Skeletal muscle cell (primary cell): ENCODE measurements around the gene INSM1.

Experiments used
- DNase-seq: peaks from one replicate; pipeline ENCODE4 v3.0.0-alpha.2; 2010; ENCODE audit warnings: low read depth
- H3K4me3 ChIP-seq: 2 replicates; pipeline ENCODE4 v1.5.1; 2011; ENCODE audit warnings: low read depth, mild to moderate bottlenecking, control low read depth, low read length, moderate library complexity

The INSM1 gene

DNA sequence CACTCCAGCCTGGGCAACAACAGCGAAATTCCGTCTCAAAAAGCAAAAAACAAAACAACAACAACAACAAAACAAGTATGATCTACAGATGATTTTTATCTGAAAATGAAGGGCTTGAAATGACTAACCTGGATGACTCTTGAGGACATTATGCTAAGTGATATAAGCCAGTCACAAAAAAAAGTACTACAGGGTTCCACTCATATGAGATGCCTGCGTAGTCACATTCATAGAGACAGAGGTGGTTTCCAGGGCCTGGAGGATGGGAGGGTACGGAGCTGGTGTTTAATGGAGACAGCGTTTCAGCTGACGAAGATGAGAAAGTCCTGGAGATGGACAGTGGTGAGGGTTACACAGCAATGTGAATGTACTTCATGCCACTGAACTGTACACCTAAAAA lies 8.3 kb upstream of the INSM1 start:
- DNase-seq: no peak
- H3K4me3 ChIP-seq: no peak overlapping the region

DNA sequence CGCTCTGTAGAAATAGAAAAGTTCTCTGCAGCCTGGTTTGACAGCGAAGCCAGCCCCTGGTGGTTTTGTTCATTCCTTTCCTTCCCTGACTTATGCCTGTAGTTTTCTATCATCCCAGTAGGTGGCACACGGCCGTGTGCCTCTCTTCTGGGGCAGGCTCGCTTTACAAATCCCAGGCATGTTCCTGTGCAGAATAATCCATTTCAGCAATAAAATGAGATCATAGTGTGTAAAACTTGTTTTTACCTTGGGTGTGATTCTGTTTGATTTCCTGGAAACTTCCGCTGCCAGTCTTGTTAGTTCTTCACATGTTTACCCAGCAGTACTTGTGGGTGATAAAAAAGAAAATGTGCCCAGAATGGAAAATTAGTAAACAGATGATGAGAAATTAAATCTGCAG lies 7.4 kb upstream of the INSM1 start:
- H3K4me3 ChIP-seq: no peak overlapping the region
- peak; percentile 27 for DNase-seq

DNA sequence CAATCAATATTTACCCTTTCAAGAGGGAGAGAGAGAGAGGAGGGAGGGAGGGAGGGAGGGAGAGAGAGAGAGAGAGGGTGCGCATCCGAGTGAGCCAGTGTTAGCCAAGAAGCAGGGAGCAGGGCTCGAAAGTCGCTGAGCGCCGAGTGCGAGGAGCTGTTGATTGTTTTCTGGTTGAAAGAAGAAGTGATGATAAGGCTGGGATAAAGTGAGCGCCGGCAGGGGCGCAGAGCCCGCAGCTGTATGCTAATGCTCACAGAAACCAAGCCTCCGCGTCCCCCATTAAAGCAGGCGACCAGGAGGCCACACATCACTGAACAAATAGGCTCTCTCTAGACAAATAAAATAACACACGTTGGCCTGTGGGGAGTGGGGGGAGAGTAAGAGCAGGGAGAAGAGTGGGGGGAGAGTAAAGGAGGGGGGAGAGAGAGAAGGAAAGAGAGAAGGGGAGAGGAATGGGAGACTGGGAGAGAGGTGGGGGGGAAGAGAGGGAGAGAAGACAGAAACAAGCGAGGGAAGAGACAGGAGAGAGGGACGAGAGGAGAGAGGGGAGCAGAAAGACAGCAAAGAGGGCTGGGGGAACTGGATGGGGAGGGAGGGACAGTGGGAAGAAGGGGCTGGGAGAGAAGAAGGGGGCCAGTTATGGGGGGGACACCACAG lies 5.0 kb upstream of the INSM1 start:
- no peak overlapping the region for H3K4me3 ChIP-seq
- no peak for DNase-seq

DNA sequence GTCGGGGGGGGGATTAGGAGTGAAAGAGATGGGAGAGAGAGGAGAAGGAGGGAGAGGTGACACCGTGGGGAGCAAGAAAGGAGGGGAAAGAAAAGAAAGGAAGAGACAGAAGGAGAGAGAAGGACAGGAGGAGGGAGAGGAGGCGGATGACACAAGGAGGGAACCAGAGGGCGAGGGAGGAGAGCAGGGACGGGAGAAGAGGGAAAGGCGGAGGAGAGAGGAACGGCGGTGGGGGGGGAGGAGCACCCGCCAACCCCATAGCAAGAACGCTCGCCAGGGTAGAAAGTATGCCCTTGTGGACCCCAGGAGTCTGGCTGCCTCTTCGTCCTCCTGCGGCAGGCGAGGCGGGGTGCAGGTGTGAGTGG lies 4.5 kb upstream of the INSM1 start:
- no peak overlapping the region for H3K4me3 ChIP-seq

DNA sequence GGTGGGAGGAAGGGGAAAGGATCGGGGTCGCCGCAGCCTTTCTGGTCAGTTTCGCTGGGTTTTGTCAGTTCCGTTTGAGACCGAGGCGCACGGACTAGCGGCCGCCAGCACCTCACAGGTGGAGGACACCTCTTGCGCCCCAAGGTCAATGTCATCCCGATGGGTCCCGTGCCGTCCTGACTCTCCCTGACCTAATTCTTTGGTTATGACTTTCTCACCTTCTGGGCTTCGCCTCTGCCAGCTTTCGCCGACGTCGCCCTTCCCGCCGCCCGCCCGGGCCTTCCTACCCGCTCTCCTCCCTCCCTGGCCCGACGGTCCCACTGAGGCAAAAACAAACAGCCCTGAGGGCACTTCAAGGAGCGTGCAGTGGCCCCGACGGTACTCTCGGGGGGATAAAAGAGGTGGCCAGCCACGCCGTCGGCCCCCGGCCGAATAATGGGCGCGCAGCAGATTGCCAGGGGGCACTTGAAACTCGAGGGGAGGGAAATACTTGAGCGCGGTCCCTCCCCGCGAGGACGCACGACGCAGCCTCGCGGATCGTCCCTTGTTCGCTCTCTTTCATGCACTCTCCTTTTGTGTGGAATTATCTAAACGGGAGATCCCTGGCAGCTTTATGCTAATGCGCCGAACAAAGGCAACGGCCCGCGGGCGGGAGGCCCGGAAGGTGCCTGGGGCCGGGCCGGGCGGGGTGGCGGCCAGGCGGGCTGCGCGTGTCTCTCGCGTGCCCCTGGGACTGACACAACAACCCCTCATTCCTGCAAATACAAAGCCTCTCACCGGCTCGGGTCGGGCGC lies 3.9 kb upstream of the INSM1 start:
- DNase-seq: no peak

More for the DNA sequence above, 4.5 kb upstream of the INSM1 start:
- no peak for DNase-seq

DNA sequence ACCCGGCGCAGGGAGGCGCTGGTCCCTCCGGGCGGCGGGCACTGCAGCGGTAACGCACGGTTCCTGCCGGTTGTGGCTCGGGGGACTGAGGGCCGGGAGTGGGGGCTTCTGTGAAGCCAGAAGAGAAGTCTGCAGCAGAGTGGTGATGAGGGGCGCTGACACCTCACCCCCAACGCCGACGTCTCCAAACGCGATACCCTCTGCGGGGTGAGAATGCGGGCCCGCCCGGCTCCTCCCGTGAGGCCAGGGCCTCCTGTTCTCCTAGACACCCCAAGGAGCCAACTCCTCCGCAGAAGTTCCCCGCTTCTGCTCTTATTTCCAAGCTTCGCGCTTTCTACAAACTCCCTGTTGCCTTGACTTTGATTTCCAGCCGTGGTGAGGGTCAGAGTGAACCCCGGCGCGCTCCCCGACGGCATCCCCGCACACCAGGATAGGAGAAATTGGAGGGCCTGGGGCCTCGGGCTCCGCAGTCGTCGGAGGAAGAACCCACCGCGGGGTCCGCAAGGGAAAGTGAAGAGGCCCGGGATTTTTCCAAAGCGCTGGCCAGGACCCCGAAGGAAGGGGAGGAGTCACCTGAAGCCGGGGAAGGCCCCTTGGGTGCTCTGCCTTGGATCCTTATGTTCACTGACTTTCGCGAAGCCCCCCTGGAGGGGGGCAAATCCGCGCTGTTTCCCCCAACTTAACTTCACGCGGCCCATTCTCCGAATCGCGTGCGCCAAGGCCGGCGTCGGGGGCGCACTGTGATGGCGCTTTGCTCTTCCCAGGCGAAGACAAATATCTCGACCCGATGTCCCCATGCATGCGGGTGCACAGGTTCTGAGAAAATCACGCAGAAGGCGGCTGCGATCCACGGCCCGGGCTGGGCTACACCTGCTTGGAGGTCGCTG lies 3.1 kb upstream of the INSM1 start:
- H3K4me3 ChIP-seq: no peak overlapping the region
- DNase-seq: no peak

More for the DNA sequence above, 3.9 kb upstream of the INSM1 start:
- H3K4me3 ChIP-seq: no peak overlapping the region

DNA sequence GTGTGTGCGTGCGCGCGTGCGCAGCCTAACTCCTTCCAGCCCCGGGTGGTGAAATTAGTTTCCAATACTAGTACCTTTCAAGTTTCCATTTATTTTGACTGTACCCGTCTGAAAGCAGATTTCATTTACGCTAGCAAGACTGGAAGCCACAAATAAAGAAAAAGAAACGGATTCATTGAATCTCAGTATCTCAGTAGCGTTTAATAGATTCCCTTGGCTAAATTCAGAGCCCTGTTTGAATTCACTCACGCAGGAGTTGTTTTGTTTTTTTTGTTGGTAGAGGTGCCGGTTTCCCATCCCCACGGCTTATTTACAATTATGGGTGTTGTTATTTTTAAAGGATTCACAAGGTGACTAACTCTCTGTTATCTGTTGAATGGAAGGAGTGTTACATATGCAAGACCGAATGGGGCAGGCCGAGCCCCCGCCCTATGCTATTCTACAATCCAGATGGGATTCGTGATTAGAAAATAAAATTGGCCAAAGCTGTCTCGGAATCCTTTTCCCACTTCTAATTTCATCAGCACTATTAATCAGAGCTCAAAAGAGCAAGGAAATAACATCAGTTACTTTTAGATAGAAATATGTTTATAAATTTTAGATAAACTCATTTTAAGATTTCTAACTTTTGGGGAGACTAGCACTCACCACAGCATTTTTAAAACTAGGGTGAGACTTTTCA lies 2.3 kb upstream of the INSM1 start:
- DNase-seq: no peak
- H3K4me3 ChIP-seq: no peak overlapping the region

DNA sequence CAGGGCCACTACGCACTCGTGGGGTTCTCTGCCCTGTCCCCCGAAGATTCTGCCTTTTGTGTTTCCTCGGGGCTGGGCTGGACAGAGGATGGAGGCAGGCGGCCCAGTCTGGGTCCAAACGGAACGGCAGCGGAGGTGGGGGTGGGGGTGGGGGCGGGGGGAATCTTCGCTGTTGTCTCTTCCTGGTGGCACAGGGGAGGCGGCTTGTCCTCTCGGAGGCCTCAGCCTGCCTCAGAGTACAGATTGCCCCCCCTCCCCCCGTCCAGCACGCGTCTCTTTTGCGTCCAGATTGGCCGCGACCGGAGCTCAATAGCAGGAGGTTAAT lies 1.4 kb upstream of the INSM1 start:
- H3K4me3 ChIP-seq: no peak overlapping the region
- DNase-seq: no peak

DNA sequence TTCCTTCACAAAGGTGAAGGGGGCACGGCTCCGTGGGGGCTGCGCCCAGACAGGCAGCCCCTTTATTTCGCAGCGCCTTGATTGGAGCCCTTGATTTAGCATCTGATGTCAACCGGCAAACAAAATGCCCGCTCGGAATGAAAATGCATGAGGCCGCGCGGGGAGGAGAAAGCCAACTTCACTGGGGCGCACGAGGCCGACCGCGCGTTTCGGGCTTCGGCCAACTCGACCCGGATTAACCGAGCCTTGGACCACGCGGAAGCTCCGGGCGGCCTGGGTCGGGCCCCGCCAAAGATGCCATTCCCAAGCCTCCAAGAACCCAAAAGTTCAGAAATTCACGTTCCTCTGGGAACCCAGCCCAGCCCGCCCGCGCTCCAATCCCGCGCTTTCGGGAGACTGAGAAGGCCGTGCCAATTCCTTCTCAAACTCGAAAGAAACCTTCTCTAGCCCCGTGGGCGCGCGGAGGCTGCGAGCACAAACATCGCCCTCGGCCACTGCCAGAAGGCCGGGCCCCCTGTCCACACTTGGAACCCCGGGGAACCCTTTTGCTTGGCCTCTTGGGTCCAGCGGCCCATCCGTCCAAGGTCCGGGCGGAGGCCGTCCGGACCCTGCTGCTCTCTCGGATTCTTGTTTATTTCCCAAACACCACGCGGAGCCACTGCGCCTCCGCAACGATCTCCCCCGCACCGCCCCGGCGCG lies 879 bp upstream of the INSM1 start:
- no peak overlapping the region for H3K4me3 ChIP-seq
- DNase-seq: no peak

DNA sequence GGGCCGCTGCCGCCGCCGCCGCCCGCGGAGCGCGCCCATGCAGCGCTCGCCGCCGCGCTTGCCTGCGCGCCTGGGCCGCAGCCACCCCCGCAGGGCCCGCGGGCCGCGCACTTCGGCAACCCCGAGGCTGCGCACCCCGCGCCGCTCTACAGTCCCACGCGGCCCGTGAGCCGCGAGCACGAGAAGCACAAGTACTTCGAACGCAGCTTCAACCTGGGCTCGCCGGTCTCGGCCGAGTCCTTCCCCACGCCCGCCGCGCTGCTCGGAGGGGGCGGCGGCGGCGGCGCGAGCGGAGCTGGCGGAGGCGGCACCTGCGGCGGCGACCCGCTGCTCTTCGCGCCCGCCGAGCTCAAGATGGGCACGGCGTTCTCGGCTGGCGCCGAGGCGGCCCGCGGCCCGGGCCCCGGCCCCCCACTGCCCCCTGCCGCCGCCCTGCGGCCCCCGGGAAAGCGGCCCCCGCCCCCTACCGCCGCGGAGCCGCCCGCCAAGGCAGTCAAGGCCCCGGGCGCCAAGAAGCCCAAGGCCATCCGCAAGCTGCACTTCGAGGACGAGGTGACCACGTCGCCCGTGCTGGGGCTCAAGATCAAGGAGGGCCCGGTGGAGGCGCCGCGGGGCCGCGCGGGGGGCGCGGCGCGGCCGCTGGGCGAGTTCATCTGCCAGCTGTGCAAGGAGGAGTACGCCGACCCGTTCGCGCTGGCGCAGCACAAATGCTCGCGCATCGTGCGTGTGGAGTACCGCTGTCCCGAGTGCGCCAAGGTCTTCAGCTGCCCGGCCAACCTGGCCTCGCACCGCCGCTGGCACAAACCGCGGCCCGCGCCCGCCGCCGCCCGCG lies 730 bp downstream of the INSM1 start:
- H3K4me3 ChIP-seq: peak overlapping the region; percentile 18
- DNase-seq: no peak

DNA sequence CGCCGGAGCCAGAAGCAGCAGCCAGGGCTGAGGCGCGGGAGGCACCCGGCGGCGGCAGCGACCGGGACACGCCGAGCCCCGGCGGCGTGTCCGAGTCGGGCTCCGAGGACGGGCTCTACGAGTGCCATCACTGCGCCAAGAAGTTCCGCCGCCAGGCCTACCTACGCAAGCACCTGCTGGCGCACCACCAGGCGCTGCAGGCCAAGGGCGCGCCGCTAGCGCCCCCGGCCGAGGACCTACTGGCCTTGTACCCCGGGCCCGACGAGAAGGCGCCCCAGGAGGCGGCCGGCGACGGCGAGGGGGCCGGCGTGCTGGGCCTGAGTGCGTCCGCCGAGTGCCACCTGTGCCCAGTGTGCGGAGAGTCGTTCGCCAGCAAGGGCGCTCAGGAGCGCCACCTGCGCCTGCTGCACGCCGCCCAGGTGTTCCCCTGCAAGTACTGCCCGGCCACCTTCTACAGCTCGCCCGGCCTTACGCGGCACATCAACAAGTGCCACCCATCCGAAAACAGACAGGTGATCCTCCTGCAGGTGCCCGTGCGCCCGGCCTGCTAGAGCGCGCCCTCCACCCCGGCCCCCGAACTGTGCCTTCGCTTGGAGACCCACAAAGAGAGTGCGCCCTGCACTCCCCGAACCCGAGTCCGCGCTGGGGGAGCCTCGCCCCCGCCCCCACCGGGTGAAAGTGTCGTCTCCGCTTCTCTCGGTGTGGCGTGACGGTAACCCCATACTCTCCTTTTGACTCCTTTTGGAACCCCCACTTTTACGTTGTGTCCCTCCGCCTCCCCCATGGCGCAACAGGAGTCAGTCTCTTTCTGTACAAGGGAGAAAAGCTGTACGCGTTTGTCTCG lies 1.6 kb downstream of the INSM1 start:
- no peak overlapping the region for H3K4me3 ChIP-seq

DNA sequence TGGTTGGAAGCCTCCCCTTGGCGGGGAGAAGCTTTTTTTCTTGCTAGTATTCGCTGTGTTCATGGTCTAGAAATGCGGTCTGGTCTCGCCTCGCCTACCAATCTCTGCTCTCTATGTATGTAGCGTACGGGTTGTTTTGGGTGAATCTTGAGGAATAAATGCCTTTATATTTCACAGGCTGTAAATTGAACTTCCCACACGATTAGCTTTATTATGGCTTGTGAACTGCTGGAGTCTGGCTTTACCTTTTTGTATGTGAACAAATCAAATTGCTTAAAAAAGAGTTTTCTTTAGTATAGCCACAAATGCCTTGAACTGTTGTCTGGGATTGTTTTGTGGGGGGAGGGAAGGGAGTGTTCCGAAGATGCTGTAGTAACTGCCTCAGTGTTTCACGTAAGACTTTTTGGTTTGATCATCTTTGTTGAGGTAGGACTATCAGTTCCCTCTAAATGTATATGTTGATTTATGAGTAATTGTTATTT lies 2.2 kb downstream of the INSM1 start:
- H3K4me3 ChIP-seq: no peak overlapping the region
- DNase-seq: no peak

More for the DNA sequence above, 1.6 kb downstream of the INSM1 start:
- no peak for DNase-seq

DNA sequence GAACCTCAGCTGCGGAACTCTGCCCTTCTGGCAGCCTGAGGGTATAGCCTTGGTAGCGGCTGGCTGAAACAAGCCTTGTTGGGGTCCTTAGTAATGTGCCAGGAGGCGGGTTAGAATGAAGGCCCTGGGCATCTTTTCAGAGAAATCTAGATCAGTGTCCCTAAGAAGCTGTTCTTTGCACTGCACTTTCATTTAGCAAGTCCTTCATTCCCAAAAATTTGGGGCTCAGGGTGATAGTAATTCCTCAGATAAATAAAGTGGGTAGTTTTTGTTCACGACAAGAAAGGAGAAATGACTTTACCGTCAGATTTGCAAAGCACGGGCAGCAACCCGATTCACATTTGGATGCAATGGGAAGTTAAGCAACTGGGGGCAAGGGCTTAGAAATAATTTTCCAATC lies 3.2 kb downstream of the INSM1 start:
- no peak for DNase-seq
- H3K4me3 ChIP-seq: no peak overlapping the region

DNA sequence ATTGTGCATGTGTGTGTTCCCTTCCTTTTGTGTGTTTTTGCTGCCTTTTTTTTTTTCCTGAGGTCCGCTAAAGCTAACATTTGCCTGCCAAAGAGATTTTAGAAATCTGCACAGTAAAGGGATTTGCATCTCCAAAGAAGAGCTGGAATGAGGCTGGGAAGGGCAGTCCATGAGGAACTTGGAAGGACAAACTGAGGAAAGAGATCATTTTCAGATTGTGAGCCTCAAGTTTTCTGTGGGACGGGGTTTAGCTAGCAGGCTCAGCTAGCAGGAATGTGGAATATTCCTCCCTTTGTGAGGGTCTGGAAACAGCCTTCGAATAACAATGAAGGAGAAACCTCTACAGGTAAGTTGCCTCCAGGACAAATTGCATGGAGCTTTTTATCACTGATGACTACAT lies 3.8 kb downstream of the INSM1 start:
- no peak for DNase-seq
- no peak overlapping the region for H3K4me3 ChIP-seq

DNA sequence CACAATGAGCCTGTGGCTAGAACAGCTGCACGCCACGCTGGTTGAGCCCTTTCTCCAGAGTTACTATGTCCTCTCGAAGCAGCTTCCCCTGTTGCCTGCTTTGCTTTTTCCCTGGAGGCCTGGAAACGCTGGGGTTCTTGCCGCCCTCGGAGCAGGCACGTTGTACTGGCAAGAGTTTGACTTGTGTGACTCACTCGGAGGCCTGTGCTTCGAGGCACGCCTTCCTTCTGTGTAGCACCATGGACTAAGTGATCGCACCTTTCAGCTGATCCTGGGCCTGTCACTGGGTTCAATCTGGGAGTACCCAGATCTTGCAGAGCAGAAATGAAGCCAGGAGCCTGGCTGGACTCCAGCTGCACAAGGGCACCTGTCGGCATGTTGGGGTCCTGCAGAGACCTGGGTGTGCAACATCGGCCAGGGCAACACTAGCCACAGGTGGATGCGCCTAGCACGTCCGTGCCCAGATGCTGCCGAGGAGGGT lies 5.2 kb downstream of the INSM1 start:
- no peak overlapping the region for H3K4me3 ChIP-seq
- peak; percentile 49 for DNase-seq

DNA sequence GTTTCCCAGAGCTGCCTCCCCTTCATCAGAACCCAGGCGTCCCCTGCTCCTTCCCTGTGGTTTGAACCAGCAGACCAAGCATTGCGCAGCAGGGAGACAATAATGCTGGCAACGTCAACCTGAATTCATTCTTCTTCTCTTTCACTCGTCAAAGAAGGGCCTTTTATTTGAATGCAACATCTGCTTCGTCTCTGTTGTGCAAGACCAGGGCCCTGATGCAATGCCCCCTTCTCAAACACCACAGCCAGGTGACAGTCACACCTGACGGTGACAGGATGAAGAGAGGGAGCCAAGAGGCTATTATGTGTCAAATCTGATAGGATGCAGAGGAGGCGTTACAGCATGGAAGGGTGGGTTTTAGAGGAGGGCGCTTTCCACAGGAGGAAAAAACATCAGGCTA lies 8.0 kb downstream of the INSM1 start:
- no peak for DNase-seq
- no peak overlapping the region for H3K4me3 ChIP-seq

DNA sequence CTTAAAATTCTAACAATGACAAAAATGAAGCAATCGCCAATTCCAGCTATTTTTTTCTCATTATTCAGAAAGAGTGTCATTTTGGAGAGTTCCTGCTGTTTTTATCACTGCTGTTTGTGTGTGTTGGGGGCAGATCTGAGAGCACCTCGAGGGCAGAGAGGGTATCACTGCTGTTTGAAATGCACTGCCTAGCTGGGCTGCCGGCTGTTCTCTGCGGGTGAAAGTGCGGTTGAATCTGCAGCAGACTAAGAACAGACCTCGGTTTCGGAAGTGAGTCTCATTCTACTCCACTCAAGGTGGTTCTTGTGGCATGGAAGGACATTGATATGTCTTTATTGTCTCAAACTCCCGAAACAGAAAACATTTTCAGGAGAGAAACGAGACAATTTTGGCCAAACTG lies 18.3 kb downstream of the INSM1 start:
- no peak for DNase-seq
- no peak overlapping the region for H3K4me3 ChIP-seq
